GM12878 (cell line): ENCODE measurements around the gene PARS2. TPM values are rescaled to one million over a fixed set of nuclear protein-coding genes. Genes with fewer than 3 reads are reported as not detected.

ENCODE experiments used
- ATAC-seq: fragments of 200-7000 bp; cut with Tn5 transposase; 3 replicates; pipeline ENCODE4 v1.9.1; 2020; ENCODE audit warnings: mild to moderate bottlenecking, moderate library complexity
- BruUV-seq: library from RNA; stranded (reverse); fragments of 400-500 nt; replicated peaks from 2 replicates; lab custom pipeline; 2021; lab: Mats Ljungman, UMichigan
- CTCF ChIA-PET: fragments of 300-600 bp; sonication (Branson Sonifier 250); formaldehyde crosslinking; extraction: SDS; loops from one replicate; lab custom pipeline; 2021; ENCODE audit warnings: inconsistent platforms; lab: Yijun Ruan, JAX
- POLR2A ChIA-PET: fragments of 350-600 bp; formaldehyde crosslinking; extraction: SDS; loops from one replicate; lab custom pipeline; 2021; ENCODE audit warnings: inconsistent platforms; lab: Charles Lee
- RAD21 ChIA-PET: fragments of 300-600 bp; sonication (Branson Sonifier 250); formaldehyde crosslinking; loops from one replicate; lab custom pipeline; 2023; ENCODE audit warnings: antibody characterized with exemption; ENCODE audit not compliant: unreplicated experiment; lab: Charles Lee
- SMC1A ChIA-PET: fragments of 300-600 bp; sonication (Branson Sonifier 250); formaldehyde crosslinking; loops from one replicate; lab custom pipeline; 2023; ENCODE audit not compliant: unreplicated experiment, uncharacterized antibody; lab: Charles Lee
- DNase-seq: peaks from one replicate; pipeline ENCODE4 v3.0.0-alpha.2; 2011; ENCODE audit warnings: low read depth, low spot score
- FAIRE-seq: peaks from 3 replicates; lab custom pipeline; 2011; peaks lifted over from hg19 to GRCh38; lab: Jason Lieb, UNC
- H2AFZ ChIP-seq: 2 replicates; pipeline ENCODE4 v1.6.0; 2011; ENCODE audit warnings: low read depth, low read length, control low read depth; ENCODE audit not compliant: control insufficient read depth
- H3K27ac ChIP-seq: 2 replicates; pipeline ENCODE4 v1.5.1; 2011; ENCODE audit warnings: control low read depth; ENCODE audit not compliant: control insufficient read depth, insufficient read depth
- H3K27me3 ChIP-seq, 2 experiments: replicated peaks in 1 of 2; 2 replicates each; pipeline versions ENCODE4 v1.6.0 to v1.6.1; 2011; ENCODE audit warnings: low read length in 1 of 2; ENCODE audit not compliant: control insufficient read depth in 2 of 2, insufficient read depth in 2 of 2
- H3K36me3 ChIP-seq, 2 experiments: 2 replicates each; pipeline ENCODE4 v1.5.1; 2011; ENCODE audit warnings: low read length in 1 of 2; ENCODE audit not compliant: control insufficient read depth in 2 of 2, insufficient read depth in 2 of 2
- H3K4me1 ChIP-seq: 2 replicates; pipeline ENCODE4 v1.6.1; 2011; ENCODE audit warnings: mild to moderate bottlenecking, low read length, moderate library complexity, mixed read lengths; ENCODE audit not compliant: control insufficient read depth, insufficient read depth
- H3K4me2 ChIP-seq: 2 replicates; pipeline ENCODE4 v1.6.0; 2011; ENCODE audit warnings: control low read depth; ENCODE audit not compliant: control insufficient read depth, insufficient read depth
- H3K4me3 ChIP-seq: fragments of 200-600 bp; sonication (generic); 2 replicates; pipeline ENCODE4 v1.5.1; 2016
- H3K79me2 ChIP-seq: 2 replicates; pipeline ENCODE4 v1.6.0; 2011; ENCODE audit warnings: low read length; ENCODE audit not compliant: control insufficient read depth, insufficient read depth
- H3K9ac ChIP-seq: 2 replicates; pipeline ENCODE4 v1.8.0; 2011; ENCODE audit warnings: low read length, control low read depth, mixed read lengths; ENCODE audit not compliant: control insufficient read depth, insufficient read depth
- H3K9me3 ChIP-seq: replicated peaks from 3 replicates; pipeline ENCODE4 v1.5.1; 2011; ENCODE audit warnings: mild to moderate bottlenecking, low read length; ENCODE audit not compliant: control insufficient read depth, insufficient read depth
- H4K20me1 ChIP-seq: 2 replicates; pipeline ENCODE4 v1.6.0; 2011; ENCODE audit not compliant: control insufficient read depth, insufficient read depth
- BCL11A ChIP-seq: IDR thresholded peaks from 2 replicates; pipeline ENCODE4 v1.6.1; 2011; ENCODE audit warnings: low read depth, low read length
- BHLHE40 ChIP-seq, 2 experiments: fragments of 450-650 bp in 1 of 2; IDR thresholded peaks; 2 replicates each; pipeline ENCODE4 v1.6.1; 2011 to 2017; ENCODE audit warnings: low read depth in 2 of 2, borderline replicate concordance in 1 of 2, improper control_type of control experiment in 1 of 2, low read length in 1 of 2, mild to moderate bottlenecking in 1 of 2
- CBFB ChIP-seq: IDR thresholded peaks from 2 replicates; pipeline ENCODE4 v1.6.1; 2016; ENCODE audit warnings: antibody characterized with exemption, low read depth
- EGR1 ChIP-seq, 2 experiments: IDR thresholded peaks; 1 replicate in 1 of 2; 2 replicates in 1 of 2; pipeline ENCODE4 v1.6.1; 2011 to 2012; ENCODE audit warnings: low read depth in 2 of 2, low read length in 2 of 2, borderline replicate concordance in 1 of 2, mild to moderate bottlenecking in 1 of 2, moderate library complexity in 1 of 2
- NFYB ChIP-seq: IDR thresholded peaks from 2 replicates; pipeline ENCODE4 v1.6.1; 2011; ENCODE audit warnings: low read depth, mild to moderate bottlenecking, low read length, improper control_type of control experiment, moderate library complexity; ENCODE audit not compliant: insufficient read depth
- RBBP5 ChIP-seq: fragments of 200-600 bp; sonication (generic); conservative IDR thresholded peaks from 2 replicates; pipeline ENCODE4 v1.6.1; 2016
- SUZ12 ChIP-seq: fragments of 200-600 bp; sonication (generic); IDR thresholded peaks from one replicate; pipeline ENCODE4 v1.6.1; 2018; ENCODE audit warnings: antibody characterized with exemption, mild to moderate bottlenecking; ENCODE audit not compliant: unreplicated experiment
- ZNF384 ChIP-seq: IDR thresholded peaks from 2 replicates; pipeline ENCODE4 v1.6.1; 2012; ENCODE audit warnings: low read depth, mild to moderate bottlenecking, low read length, improper control_type of control experiment, borderline replicate concordance
- ZZZ3 ChIP-seq: IDR thresholded peaks from 2 replicates; pipeline ENCODE4 v1.6.1; 2011; ENCODE audit warnings: low read depth; ENCODE audit not compliant: control insufficient read depth, insufficient read length
- WGBS: methylation state at CpG from one replicate; pipeline ENCODE4 v1.1.6; 2016; ENCODE audit warnings: low lambda C conversion rate; ENCODE audit not compliant: insufficient replicate concordance, insufficient coverage; ENCODE audit errors: missing lambda C conversion rate; 5-methylcytosine and 5-hydroxymethylcytosine counted together
- in situ Hi-C: fragments of 300-500 bp; cut with MboI; formaldehyde crosslinking; loops from 9 replicates; pipeline ENCODE4 v1.14.3; 2018; ENCODE audit warnings: mixed read lengths
- intact Hi-C: fragments of 100-400 bp; cut with micrococcal nuclease; formaldehyde crosslinking; loops from one replicate; pipeline ENCODE4 v1.14.2; 2022; ENCODE audit not compliant: unreplicated experiment
- polyA plus RNA-seq, 11 experiments: library from polyadenylated mRNA; depleted of rRNA in 4 of 11; unstranded in 6 of 11; stranded (reverse) in 5 of 11; fragments of >200 nt; fragmentation: Nextera tagmentation in 4 of 11; fragmentation: Illumina TruSeq in 1 of 11; extraction: Ambion mirVana in 4 of 11; extraction: Trizol in 1 of 11; gene quantifications; 1 replicate in 1 of 11; 2 replicates in 10 of 11; pipeline versions ENCODE4 v1.2.1 to v1.2.3, GENCODE V29; 2011 to 2016; ENCODE audit warnings: inconsistent platforms in 2 of 11, missing spikeins in 2 of 11, low read depth in 1 of 11
- total RNA-seq, 4 experiments: library from RNA; depleted of rRNA in 3 of 4; stranded (reverse); fragments of >200 nt in 3 of 4; fragmentation: Illumina TruSeq in 1 of 4; extraction: Trizol in 1 of 4; gene quantifications; 2 replicates each; pipeline versions ENCODE4 v1.2.1 to v1.2.3, GENCODE V29; 2013 to 2021
- TF ChIP-seq, protein P1 (sequence below): fragments of 450-650 bp; IDR thresholded peaks from 2 replicates; pipeline ENCODE4 v1.6.1; 2016; ENCODE audit warnings: mild to moderate bottlenecking
- TF ChIP-seq, protein P2 (sequence below): IDR thresholded peaks from 2 replicates; pipeline ENCODE4 v1.6.1; 2012; ENCODE audit warnings: mild to moderate bottlenecking, low read depth, low read length
- TF ChIP-seq, protein P3 (sequence below): IDR thresholded peaks from 2 replicates; pipeline ENCODE4 v1.6.1; 2011; ENCODE audit warnings: borderline replicate concordance, low read depth, mild to moderate bottlenecking, moderate library complexity, mixed read lengths, low read length; ENCODE audit not compliant: insufficient read depth; ENCODE audit errors: extremely low read length
- TF ChIP-seq, protein P4 (sequence below): IDR thresholded peaks from 2 replicates; pipeline ENCODE4 v1.6.1; 2011; ENCODE audit warnings: mild to moderate bottlenecking, low read depth, low read length, moderate library complexity; ENCODE audit not compliant: insufficient replicate concordance

PARS2 gene
- total and polyA plus RNA-seq, 10 of the 15 experiments (the other 5 are each of a cell fraction or from before 2014, with no cell fraction given): 3.7 to 12.2 (median 5.9) TPM

DNA sequence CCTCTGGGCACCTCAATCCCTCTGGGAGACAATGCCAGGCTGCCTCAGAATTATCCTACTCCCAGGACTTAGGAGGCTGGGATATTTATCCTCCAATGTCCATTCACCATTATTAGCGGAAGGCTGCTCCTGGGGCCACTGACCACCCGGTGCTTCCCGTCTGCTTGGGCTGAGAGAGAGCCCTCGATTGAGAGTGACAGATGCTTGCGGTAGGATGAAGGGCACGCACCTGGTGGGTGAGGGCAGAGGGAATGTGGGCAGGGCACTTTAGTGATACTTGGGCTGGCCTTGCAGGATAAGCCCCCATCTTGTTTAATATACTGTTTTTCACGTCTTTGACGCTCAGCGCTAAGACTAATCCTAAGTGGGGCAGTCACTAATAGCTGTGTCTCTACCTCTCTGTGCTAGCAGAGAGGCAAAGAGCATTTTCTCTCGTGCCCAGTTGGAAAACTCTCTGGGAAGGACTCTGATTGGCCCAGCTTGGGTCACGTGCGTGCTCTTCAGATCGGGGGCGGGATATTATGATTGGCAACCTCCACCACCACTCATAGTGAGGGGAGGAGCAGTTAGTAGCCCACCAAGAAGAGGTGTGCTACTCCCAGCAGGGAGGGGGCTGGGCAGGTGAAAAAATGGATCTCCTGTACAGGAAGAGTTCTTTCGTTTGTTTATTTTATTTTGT lies 10.6 kb upstream of the PARS2 start:
- BruUV-seq: no TSS peak
- intact Hi-C loops: no loop called here
- no peak overlapping the region for H3K9ac ChIP-seq
- ChIA-PET POLR2A (no interaction called here), SMC1A (interaction anchor here (1.6 kb wide), 1 partner anchor 51 kb away, joined by 3 read pairs; no protein-coding TSS in a partner anchor)
- H3K4me1 ChIP-seq: no peaks in the 10 kb centered on the region
- no peaks in the 10 kb centered on the region for H3K27me3 ChIP-seq
- no peak for DNase-seq
- FAIRE-seq: no peak
- no peak for TF ChIP-seq RBBP5
- TF ChIP-seq, protein P1, sequence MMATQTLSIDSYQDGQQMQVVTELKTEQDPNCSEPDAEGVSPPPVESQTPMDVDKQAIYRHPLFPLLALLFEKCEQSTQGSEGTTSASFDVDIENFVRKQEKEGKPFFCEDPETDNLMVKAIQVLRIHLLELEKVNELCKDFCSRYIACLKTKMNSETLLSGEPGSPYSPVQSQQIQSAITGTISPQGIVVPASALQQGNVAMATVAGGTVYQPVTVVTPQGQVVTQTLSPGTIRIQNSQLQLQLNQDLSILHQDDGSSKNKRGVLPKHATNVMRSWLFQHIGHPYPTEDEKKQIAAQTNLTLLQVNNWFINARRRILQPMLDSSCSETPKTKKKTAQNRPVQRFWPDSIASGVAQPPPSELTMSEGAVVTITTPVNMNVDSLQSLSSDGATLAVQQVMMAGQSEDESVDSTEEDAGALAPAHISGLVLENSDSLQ: peak; percentile 90
- TF ChIP-seq, protein P2, sequence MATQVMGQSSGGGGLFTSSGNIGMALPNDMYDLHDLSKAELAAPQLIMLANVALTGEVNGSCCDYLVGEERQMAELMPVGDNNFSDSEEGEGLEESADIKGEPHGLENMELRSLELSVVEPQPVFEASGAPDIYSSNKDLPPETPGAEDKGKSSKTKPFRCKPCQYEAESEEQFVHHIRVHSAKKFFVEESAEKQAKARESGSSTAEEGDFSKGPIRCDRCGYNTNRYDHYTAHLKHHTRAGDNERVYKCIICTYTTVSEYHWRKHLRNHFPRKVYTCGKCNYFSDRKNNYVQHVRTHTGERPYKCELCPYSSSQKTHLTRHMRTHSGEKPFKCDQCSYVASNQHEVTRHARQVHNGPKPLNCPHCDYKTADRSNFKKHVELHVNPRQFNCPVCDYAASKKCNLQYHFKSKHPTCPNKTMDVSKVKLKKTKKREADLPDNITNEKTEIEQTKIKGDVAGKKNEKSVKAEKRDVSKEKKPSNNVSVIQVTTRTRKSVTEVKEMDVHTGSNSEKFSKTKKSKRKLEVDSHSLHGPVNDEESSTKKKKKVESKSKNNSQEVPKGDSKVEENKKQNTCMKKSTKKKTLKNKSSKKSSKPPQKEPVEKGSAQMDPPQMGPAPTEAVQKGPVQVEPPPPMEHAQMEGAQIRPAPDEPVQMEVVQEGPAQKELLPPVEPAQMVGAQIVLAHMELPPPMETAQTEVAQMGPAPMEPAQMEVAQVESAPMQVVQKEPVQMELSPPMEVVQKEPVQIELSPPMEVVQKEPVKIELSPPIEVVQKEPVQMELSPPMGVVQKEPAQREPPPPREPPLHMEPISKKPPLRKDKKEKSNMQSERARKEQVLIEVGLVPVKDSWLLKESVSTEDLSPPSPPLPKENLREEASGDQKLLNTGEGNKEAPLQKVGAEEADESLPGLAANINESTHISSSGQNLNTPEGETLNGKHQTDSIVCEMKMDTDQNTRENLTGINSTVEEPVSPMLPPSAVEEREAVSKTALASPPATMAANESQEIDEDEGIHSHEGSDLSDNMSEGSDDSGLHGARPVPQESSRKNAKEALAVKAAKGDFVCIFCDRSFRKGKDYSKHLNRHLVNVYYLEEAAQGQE: no peak
- peak; percentile 81 for TF ChIP-seq NFYB
- TF ChIP-seq, protein P3, sequence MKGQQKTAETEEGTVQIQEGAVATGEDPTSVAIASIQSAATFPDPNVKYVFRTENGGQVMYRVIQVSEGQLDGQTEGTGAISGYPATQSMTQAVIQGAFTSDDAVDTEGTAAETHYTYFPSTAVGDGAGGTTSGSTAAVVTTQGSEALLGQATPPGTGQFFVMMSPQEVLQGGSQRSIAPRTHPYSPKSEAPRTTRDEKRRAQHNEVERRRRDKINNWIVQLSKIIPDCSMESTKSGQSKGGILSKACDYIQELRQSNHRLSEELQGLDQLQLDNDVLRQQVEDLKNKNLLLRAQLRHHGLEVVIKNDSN: peak; percentile 70
- no peak for TF ChIP-seq ZNF384
- no peak for TF ChIP-seq EGR1 (IDR thresholded peaks at IDR 0.05; ENCODE audit: borderline replicate concordance in 1 of 2, low read depth in 2 of 2, low read length in 2 of 2)
- TF ChIP-seq CBFB: no peak
- TF ChIP-seq SUZ12: no peak
- TF ChIP-seq, protein P4, sequence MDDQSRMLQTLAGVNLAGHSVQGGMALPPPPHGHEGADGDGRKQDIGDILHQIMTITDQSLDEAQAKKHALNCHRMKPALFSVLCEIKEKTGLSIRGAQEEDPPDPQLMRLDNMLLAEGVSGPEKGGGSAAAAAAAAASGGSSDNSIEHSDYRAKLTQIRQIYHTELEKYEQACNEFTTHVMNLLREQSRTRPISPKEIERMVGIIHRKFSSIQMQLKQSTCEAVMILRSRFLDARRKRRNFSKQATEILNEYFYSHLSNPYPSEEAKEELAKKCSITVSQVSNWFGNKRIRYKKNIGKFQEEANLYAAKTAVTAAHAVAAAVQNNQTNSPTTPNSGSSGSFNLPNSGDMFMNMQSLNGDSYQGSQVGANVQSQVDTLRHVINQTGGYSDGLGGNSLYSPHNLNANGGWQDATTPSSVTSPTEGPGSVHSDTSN: peak; percentile 83
- no peak for TF ChIP-seq ZZZ3
- no peak for TF ChIP-seq BCL11A
- TF ChIP-seq BHLHE40 (IDR thresholded peaks at IDR 0.05; ENCODE audit: borderline replicate concordance in 1 of 2, low read depth in 2 of 2, low read length in 1 of 2): peak in 1 of 2 experiments; percentile 10; a peak in 1 of 4 replicates
- TF ChIP-seq, all 136 proteins: peak for 5
- no peak overlapping the region for H3K4me2 ChIP-seq
- H3K27ac ChIP-seq: no peak overlapping the region
- H3K79me2 ChIP-seq: no peaks in the 10 kb centered on the region
- RAD21 ChIA-PET: no interaction called here
- no peaks in the 10 kb centered on the region for H4K20me1 ChIP-seq
- CTCF ChIA-PET: no interaction called here
- 52% methylated on average over 15 of the region's 15 CpGs for WGBS
- H3K4me3 ChIP-seq: no peak overlapping the region
- in situ Hi-C loops: no loop called here
- peak; percentile 89 for ATAC-seq
- no peaks in the 10 kb centered on the region for H3K36me3 ChIP-seq
- peak overlapping the region; percentile 21; the same call in 1 of the 2 replicates for H2AFZ ChIP-seq
- no peaks in the 10 kb centered on the region for H3K9me3 ChIP-seq
